ENCODE data around the gene DLST.

GRCh38 chr14:74855945-74856344 is 25.8 kb upstream of the DLST start:
- TF ChIP-seq CTCF (IDR thresholded peaks at IDR 0.05; ENCODE audit: poor library complexity), result no peak
- TF ChIP-seq EZH2phosphoT487 (IDR thresholded peaks at IDR 0.05; ENCODE audit: low read depth, severe bottlenecking, unreplicated experiment), result no peak
- TF ChIP-seq EZH2 (IDR thresholded peaks at IDR 0.05; ENCODE audit: borderline replicate concordance), result no peak

Data from hepatocyte (in vitro differentiated cells).